HL-60 (cell line): ENCODE measurements around the gene ARHGEF16.

Source experiments
- DNase-seq, 2 experiments: peaks; one replicate each; pipeline ENCODE4 v3.0.0-alpha.2; 2010 to 2020; ENCODE audit warnings: low read depth in 1 of 2, low spot score in 1 of 2
- H3K27ac ChIP-seq: fragments of 250-450 bp; sonication (Bioruptor Pico); replicated peaks from 2 replicates; pipeline ENCODE4 v1.5.1; 2020; ENCODE audit warnings: mild to moderate bottlenecking, moderate library complexity
- H3K27me3 ChIP-seq: fragments of 250-450 bp; sonication (Bioruptor Pico); 2 replicates; pipeline ENCODE4 v1.5.1; 2021; ENCODE audit warnings: mild to moderate bottlenecking, moderate library complexity; ENCODE audit not compliant: insufficient read depth, poor library complexity, severe bottlenecking
- H3K4me3 ChIP-seq: replicated peaks from 2 replicates; pipeline ENCODE4 v1.5.1; 2011; ENCODE audit warnings: mild to moderate bottlenecking, control low read depth, low read length; ENCODE audit not compliant: insufficient read depth
- GABPA ChIP-seq: IDR thresholded peaks from 2 replicates; pipeline ENCODE4 v1.6.1; 2012; ENCODE audit warnings: low read depth
- POLR2AphosphoS5 ChIP-seq: IDR thresholded peaks from 2 replicates; pipeline ENCODE4 v1.6.1; 2012; ENCODE audit warnings: low read depth
- REST ChIP-seq: IDR thresholded peaks from 2 replicates; pipeline ENCODE4 v1.6.1; 2012; ENCODE audit warnings: low read depth; ENCODE audit not compliant: insufficient replicate concordance
- SPI1 ChIP-seq: IDR thresholded peaks from 2 replicates; pipeline ENCODE4 v1.6.1; 2012; ENCODE audit warnings: low read depth, mild to moderate bottlenecking, borderline replicate concordance
- TF ChIP-seq, protein P1 (sequence below): IDR thresholded peaks from one replicate; pipeline ENCODE4 v1.5.1; 2011; ENCODE audit warnings: low read length, control low read depth, inconsistent platforms; ENCODE audit not compliant: insufficient read depth

The ARHGEF16 gene

DNA sequence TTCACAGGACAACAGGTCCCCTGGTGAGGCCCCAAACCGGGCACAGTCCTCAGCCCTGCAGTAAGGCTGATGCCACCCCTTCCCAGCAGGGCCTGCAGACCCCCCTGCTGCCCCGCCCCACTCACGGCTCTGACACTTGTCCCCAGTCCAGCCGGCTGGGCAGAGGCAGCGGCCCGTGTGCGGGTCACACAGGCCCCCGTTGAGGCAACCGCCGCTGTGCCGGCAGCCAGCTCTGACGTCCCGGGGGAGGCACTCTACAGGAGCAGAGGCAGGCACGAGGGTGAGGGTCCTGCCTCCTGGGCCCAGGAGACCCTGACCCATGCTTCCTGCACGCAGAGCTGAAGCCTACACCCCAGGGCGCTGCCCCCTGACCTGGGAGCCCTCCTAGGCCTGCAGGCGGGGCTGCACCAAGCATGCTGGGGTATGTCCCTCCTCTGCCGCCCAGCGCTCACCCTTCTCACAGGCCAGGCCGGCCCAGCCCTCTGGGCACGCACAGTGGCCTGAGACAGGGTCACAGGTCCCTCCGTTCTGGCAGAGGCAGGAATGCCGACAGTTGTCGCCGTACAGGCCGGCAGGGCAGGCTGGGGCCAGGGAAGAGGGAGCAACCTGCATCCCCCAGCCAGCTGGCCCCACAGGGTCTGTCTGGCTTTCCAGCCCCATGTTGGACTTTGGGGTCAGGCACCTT is 43.9 kb downstream of the ARHGEF16 start:
- DNase-seq = no peak
- H3K27me3 ChIP-seq = no peaks in the 10 kb centered on the region
- TF ChIP-seq REST (no peak), POLR2AphosphoS5 (no peak), GABPA (no peak), SPI1 (no peak)
- TF ChIP-seq, protein P1, sequence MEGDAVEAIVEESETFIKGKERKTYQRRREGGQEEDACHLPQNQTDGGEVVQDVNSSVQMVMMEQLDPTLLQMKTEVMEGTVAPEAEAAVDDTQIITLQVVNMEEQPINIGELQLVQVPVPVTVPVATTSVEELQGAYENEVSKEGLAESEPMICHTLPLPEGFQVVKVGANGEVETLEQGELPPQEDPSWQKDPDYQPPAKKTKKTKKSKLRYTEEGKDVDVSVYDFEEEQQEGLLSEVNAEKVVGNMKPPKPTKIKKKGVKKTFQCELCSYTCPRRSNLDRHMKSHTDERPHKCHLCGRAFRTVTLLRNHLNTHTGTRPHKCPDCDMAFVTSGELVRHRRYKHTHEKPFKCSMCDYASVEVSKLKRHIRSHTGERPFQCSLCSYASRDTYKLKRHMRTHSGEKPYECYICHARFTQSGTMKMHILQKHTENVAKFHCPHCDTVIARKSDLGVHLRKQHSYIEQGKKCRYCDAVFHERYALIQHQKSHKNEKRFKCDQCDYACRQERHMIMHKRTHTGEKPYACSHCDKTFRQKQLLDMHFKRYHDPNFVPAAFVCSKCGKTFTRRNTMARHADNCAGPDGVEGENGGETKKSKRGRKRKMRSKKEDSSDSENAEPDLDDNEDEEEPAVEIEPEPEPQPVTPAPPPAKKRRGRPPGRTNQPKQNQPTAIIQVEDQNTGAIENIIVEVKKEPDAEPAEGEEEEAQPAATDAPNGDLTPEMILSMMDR = no peak
- no peak overlapping the region for H3K27ac ChIP-seq
- H3K4me3 ChIP-seq = no peak overlapping the region

DNA sequence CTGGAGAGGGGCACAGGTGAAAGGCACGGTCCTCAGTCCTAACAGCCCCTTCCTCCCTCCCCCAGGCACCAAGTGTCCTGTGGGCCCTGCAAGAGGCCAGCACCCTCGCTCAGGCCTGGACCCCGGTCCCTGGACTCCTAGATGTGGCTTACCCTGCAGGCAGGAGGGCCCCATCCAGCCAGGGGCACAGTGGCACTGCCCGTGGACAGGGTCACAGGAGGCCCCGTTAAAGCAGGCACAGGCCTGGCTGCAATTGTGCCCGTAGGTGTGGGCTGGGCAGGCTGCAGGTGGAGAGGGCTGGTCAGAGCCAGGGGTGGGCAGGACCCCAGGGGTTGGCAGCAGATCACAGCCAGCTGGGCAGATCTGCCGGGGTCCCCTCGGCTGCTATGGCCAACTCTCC is 44.5 kb downstream of the ARHGEF16 start:
- Histone ChIP-seq H3K4me3 (no peak overlapping the region), H3K27me3 (no peaks in the 10 kb centered on the region), H3K27ac (no peak overlapping the region)
- no peak for DNase-seq
- TF ChIP-seq POLR2AphosphoS5 (no peak), GABPA (no peak), SPI1 (no peak), REST (no peak)
- TF ChIP-seq, protein P1 = no peak

DNA sequence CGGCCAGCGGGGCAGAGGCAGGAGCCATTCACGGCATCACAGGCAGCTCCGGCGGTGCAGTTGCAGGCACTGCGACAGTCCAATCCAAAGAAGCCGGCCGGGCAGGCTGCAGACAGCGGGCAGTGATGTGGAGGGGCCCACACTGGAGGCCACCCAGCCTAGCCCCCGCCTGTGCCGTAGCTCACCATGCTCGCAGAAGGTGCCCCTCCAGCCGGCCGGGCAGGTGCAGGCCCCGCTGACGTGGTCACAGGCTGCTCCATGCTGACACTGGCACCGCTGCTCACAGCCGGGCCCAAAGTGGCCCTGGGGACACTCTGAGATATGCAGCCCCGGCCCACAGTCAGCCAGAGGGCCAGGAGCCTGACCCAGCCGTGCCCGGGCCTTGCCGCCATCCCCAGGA is 45.1 kb downstream of the ARHGEF16 start:
- TF ChIP-seq REST = no peak
- TF ChIP-seq SPI1 = no peak
- TF ChIP-seq, protein P1 = no peak
- no peak for TF ChIP-seq POLR2AphosphoS5
- no peak for TF ChIP-seq GABPA
- no peak overlapping the region for H3K4me3 ChIP-seq
- no peak for DNase-seq
- H3K27ac ChIP-seq = no peak overlapping the region
- H3K27me3 ChIP-seq = no peaks in the 10 kb centered on the region
